MV-4-11 (cell line): ENCODE results near the gene ALG2.

Experiments used
- DNase-seq: peaks from one replicate; lab custom pipeline; 2025; lab: John Stamatoyannopoulos, UW

ALG2 gene

DNA sequence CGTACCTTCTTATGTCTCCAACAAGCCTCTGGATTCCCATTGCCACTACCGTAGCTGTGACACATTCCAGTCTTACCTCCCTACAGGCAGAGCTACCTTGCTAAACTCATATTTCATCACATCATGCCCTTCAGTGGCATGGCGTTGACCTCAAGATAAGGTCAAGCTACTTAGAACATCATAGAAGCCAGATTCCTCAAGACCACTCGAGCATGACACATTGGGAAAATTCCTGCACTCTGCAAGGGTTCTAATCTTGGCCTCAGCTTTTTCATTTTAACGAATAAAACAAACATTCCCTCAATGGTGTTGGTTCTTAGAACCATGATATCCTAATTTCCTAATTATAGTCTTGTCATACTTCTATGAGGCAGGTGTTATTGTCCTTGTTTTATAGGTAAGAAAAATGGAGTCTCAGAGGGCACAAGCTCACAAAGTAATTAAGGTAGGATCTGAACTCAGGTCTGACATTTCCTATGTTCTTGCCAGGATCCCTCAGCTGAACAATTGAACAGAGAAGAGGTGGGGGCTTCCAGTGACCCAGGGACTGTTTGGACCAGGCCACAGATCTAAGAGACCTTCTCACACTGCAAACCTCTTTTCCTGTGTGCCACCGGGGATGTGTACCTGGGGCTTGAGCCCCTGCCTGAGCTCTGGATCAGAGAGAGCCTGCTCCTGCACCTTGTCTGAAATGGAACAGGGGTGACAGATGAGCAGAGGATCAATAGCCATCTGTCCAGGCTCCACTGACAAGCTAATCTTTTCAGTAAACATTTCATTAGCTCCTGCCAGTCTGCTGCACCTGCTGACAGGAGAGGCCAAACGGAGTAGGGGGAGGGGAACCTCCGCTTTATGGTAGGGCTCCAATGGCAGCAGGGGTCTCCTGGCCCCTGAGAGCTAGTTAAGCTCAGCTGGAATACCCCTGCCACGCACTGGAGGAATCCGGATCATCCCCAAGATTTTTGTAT lies 49.3 kb downstream of the ALG2 start:
- no peak for DNase-seq

DNA sequence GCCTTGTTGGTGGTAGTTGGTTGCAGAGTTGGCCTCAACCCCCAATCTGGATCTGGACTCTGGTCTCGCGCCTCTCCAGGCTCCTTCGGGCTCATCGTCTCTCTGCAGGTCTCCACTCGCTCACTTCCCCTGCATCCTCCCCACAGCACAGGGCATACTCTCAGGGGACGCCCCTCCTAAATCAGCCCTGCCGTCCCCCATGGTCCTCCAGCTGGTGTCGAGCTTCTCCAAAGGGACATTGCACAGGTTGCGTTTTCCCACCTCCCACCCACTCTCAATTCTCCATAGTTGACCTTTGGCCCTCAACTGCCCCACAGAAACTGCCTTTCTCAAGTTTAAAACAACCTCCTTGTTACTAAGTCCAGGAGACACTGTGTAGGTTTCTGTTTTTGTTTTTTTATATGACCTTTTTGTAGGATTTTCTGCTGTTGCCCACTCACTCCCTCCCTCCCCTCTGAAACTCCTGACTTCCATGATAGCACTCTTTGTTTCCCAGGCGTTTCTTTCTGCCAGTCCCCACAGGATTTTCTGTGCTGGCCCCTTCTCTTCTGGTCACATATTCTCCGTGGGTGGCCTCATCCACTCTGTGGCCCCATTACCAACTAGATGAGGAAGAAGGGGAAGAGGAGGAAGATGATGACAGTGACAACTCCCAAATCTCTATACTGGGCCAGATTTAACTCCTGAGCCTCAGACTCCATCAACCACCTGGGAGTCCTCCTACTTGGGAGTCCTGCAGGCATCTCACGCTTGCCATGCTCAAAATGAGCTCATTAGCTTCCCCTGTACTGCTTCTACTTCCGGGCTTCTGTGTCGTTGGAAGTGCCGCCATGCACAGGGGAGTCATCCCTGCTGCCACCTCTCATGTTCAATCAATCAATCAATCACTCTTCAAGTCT lies 50.3 kb downstream of the ALG2 start:
- no peak for DNase-seq

DNA sequence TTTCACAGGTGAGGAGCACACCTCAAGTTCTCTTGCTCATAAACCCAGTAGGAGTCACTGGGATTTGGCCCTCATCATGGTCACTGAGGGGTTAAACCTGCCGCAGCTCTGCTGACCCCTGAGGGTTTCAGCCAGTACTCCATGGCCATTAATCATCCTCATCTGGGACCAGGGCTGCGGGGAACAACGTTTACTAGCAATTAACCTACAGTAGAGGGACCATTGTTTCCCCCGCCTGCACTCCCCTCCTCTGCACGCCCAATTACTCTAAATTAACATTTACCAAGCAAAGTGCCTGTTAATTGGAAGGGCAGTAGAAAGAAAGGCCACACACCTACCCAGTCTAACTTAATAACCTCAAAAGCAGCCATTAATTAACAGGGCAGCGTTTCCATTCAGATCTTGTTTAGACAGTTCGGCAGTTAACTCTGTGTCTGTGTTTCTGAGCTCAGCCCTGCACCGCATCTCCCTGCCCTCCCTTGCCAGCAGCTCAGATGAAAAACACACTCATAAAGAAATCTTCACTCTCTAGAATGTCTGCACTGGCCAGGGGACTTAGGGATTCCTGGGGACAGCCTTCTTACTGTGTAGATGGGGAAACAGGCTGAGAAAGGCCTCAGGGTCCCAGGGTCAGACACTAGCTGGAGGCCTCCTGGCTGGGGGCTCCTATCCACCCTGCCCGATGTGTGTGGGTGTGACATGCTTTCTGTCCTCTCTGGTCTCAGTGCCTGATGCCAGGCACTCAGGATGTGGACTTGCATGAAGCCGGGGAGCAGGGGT lies 51.6 kb downstream of the ALG2 start:
- DNase-seq: no peak

DNA sequence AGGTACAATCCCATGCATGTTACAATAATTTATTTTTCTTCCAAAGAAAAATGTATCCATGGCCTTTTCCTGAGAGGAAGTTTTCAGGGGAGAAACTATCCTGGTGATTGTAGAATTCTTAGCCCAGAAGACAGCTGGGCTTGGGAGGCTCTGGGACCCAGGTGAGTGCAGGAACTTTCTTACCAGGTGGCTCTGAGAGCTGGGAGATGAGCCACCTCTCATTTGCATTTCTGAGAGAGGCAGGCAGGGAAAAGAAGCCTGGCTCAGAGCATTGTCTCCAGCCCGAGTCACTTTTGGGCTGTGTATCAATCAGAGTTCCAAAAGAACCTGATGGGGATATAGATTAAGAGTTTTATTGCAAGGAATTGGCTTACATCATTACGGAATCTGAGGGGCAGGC lies 52.7 kb downstream of the ALG2 start:
- no peak for DNase-seq

DNA sequence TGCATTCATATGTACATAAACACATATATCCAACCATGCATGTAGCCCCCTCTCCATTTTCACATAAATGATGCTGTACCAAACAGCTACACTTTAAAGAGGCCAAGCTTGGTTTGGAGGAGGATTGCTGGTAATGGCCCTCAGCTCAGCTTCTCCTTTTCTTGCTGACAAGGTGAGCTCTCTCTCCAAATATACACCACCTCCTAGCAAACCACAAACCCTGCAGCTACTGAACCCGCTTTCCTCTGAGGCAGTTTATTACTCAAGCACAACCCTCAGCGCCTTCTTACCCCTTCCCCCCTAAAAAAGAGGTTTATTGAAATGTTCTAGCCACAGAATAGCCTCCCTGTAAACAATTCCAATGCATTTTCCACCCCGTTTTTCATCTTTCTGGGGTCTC lies 54.0 kb downstream of the ALG2 start:
- DNase-seq: no peak

DNA sequence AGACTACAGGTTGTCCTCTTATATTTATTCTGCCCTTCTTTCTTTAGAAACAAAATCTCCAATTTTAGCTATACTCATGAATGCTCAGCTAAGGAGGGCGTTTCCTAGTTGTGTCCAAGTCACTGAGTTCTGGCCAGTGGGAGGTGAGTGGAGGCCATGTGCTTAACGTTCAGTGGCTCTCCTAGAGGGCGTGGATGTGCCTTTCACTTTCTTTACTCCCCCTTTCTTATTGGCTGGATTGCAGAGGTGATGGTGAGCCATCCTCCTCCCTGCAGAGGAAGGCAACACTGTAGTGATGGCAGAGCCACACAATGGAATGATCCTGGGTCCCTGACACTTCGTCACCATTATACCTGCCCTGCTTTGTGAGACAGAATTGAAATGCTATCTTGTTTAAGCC lies 54.6 kb downstream of the ALG2 start:
- DNase-seq: no peak
